Peyer's patch (tissue), 4 donors: Measurements from ENCODE around the gene RAMP3.

Experiments
- CTCF ChIP-seq, 6 experiments: fragments of 450-650 bp in 4 of 6; fragments of 200-600 bp in 2 of 6; sonication (generic) in 1 of 6; IDR thresholded peaks; one replicate each; pipeline ENCODE4 v1.5.1; 2017 to 2019; ENCODE audit warnings: antibody characterized with exemption in 6 of 6, mild to moderate bottlenecking in 3 of 6, moderate library complexity in 1 of 6
- POLR2A ChIP-seq, 2 donors: fragments of 450-650 bp; IDR thresholded peaks; one replicate each; pipeline ENCODE4 v1.5.1; 2017; ENCODE audit warnings: antibody characterized with exemption in 2 of 2, mild to moderate bottlenecking in 2 of 2, moderate library complexity in 2 of 2

- TF ChIP-seq CTCF (IDR thresholded peaks at IDR 0.05), result no peak
- TF ChIP-seq POLR2A (IDR thresholded peaks at IDR 0.05), result no peak
These were observed 2.9 kb downstream of the RAMP3 start for GRCh38 chr7:45160417-45160881.
